Gastrocnemius medialis (tissue), 4 donors: ENCODE measurements around the gene SRPX2. TPM values are rescaled to one million over a fixed set of nuclear protein-coding genes. Genes with fewer than 3 reads are reported as not detected.
A peak's percentile ranks its signal among the peaks of the same experiment; 100 is the strongest.

Experiments used
- ATAC-seq, 2 donors: fragments of 150-250 bp; one replicate each; pipeline ENCODE4 v1.9.1; 2016
- DNase-seq, 2 donors: peaks; one replicate each; pipeline ENCODE4 v3.0.0-alpha.2; 2019
- H3K27ac ChIP-seq, 4 donors: fragments of 200-600 bp; sonication (generic); 1 replicate in 1 of 4; 2 replicates in 3 of 4; pipeline ENCODE4 v1.5.1; 2016 to 2018; ENCODE audit warnings: mild to moderate bottlenecking in 2 of 4, moderate library complexity in 1 of 4
- H3K27me3 ChIP-seq, 3 donors: fragments of 200-600 bp; sonication (generic) in 2 of 3; 1 replicate in 1 of 3; 2 replicates in 2 of 3; pipeline versions ENCODE4 v1.5.1 to v1.6.0; 2016 to 2019; ENCODE audit warnings: mild to moderate bottlenecking in 1 of 3, moderate library complexity in 1 of 3
- H3K36me3 ChIP-seq, 2 donors: fragments of 200-600 bp; sonication (generic) in 1 of 2; one replicate each; pipeline ENCODE4 v1.5.1; 2017 to 2018
- H3K4me1 ChIP-seq, 2 donors: fragments of 200-600 bp; sonication (generic) in 1 of 2; one replicate each; pipeline ENCODE4 v1.5.1; 2016 to 2017; ENCODE audit warnings: mild to moderate bottlenecking in 2 of 2
- H3K4me3 ChIP-seq, 4 donors: fragments of 200-600 bp; sonication (generic) in 3 of 4; 1 replicate in 1 of 4; 2 replicates in 3 of 4; pipeline ENCODE4 v1.5.1; 2016 to 2019; ENCODE audit warnings: mild to moderate bottlenecking in 2 of 4
- H3K9me3 ChIP-seq, 3 donors: fragments of 200-600 bp; sonication (generic) in 2 of 3; 1 replicate in 1 of 3; 2 replicates in 2 of 3; pipeline ENCODE4 v1.5.1; 2016 to 2019
- CTCF ChIP-seq, 5 experiments: fragments of 450-650 bp in 3 of 5; fragments of 200-600 bp in 2 of 5; sonication (generic) in 2 of 5; IDR thresholded peaks in 4 of 5; conservative IDR thresholded peaks in 1 of 5; 1 replicate in 4 of 5; 2 replicates in 1 of 5; pipeline ENCODE4 v1.5.1; 2016 to 2019; ENCODE audit warnings: antibody characterized with exemption in 5 of 5, mild to moderate bottlenecking in 3 of 5, moderate library complexity in 3 of 5
- POLR2A ChIP-seq, 2 donors: fragments of 450-650 bp; IDR thresholded peaks; one replicate each; pipeline ENCODE4 v1.6.1; 2017; ENCODE audit warnings: antibody characterized with exemption in 2 of 2, mild to moderate bottlenecking in 2 of 2, moderate library complexity in 2 of 2
- in situ Hi-C, 4 donors: fragments of 200-750 bp; cut with MboI; loops; one replicate each; pipeline versions ENCODE4 v1.15.0 to v1.8.0; 2017; ENCODE audit warnings: low sequenced_read_pairs in 4 of 4
- intact Hi-C: fragments of 100-400 bp; cut with DNase I; formaldehyde crosslinking; loops from one replicate; pipeline ENCODE4 v1.15.1; 2023; ENCODE audit warnings: low total_unique reads
- total RNA-seq, 4 donors: library from RNA; depleted of rRNA; stranded (reverse); fragments of >200 nt; gene quantifications; one replicate each; pipeline versions ENCODE4 v1.1.0 to v1.2.3, GENCODE V29; 2016

The SRPX2 gene
- total RNA-seq, 4 donors from 2014 or later: 2.4 to 16.6 (median 15.2) TPM

GRCh38 chrX:100650841-100651240 is 6.8 kb downstream of the SRPX2 start:
- no peaks in the 10 kb centered on the region for H3K36me3 ChIP-seq
- peaks cover 0 to 6% of the 10 kb centered on the region in 2 donors for H3K4me1 ChIP-seq
- DNase-seq (no peak), ATAC-seq (no peak)
- in situ Hi-C loops: no loop called here
- intact Hi-C loops: no loop called here
- H3K27ac ChIP-seq: peak overlapping the region; percentile 75 to 80 (median 76)
- no peaks in the 10 kb centered on the region for H3K27me3 ChIP-seq
- TF ChIP-seq POLR2A (IDR thresholded peaks at IDR 0.05) (no peak), CTCF (IDR thresholded peaks at IDR 0.05 in 4 of 5, conservative IDR thresholded peaks at IDR 0.05 in 1 of 5) (no peak)
- H3K9me3 ChIP-seq: no peaks in the 10 kb centered on the region
- H3K4me3 ChIP-seq: no peak overlapping the region

GRCh38 chrX:100652266-100652665 is 8.3 kb downstream of the SRPX2 start:
- no peaks in the 10 kb centered on the region for H3K27me3 ChIP-seq
- intact Hi-C loops: no loop called here
- ATAC-seq: no peak
- no peak for TF ChIP-seq POLR2A (IDR thresholded peaks at IDR 0.05)
- no peak for TF ChIP-seq CTCF (IDR thresholded peaks at IDR 0.05 in 4 of 5, conservative IDR thresholded peaks at IDR 0.05 in 1 of 5)
- H3K27ac ChIP-seq: no peak overlapping the region
- no peak overlapping the region for H3K4me3 ChIP-seq
- no peak for DNase-seq
- no peaks in the 10 kb centered on the region for H3K9me3 ChIP-seq
- H3K4me1 ChIP-seq: peaks cover 0 to 6% of the 10 kb centered on the region in 2 donors
- in situ Hi-C loops: no loop called here
- no peaks in the 10 kb centered on the region for H3K36me3 ChIP-seq

- Histone ChIP-seq H3K27me3 (no peaks in the 10 kb centered on the region), H3K4me1 (peaks cover 0 to 6% of the 10 kb centered on the region in 2 donors), H3K27ac (no peak overlapping the region), H3K9me3 (no peaks in the 10 kb centered on the region), H3K36me3 (no peaks in the 10 kb centered on the region), H3K4me3 (no peak overlapping the region)
- no peak for DNase-seq
- intact Hi-C loops: no loop called here
- TF ChIP-seq POLR2A (IDR thresholded peaks at IDR 0.05) (no peak), CTCF (IDR thresholded peaks at IDR 0.05 in 4 of 5, conservative IDR thresholded peaks at IDR 0.05 in 1 of 5) (no peak)
- no peak for ATAC-seq
- in situ Hi-C loops: no loop called here
These were observed 10.3 kb downstream of the SRPX2 start for GRCh38 chrX:100654261-100654660.

GRCh38 chrX:100658941-100659381 is 15.0 kb downstream of the SRPX2 start:
- TF ChIP-seq POLR2A (IDR thresholded peaks at IDR 0.05) (no peak), CTCF (IDR thresholded peaks at IDR 0.05 in 4 of 5, conservative IDR thresholded peaks at IDR 0.05 in 1 of 5) (no peak)
- intact Hi-C loops (no loop called here), in situ Hi-C loops (no loop called here)
- no peaks in the 10 kb centered on the region for H3K9me3 ChIP-seq
- no peak for ATAC-seq
- no peak for DNase-seq
- H3K4me1 ChIP-seq: no peaks in the 10 kb centered on the region
- H3K4me3 ChIP-seq: no peak overlapping the region
- no peaks in the 10 kb centered on the region for H3K27me3 ChIP-seq
- no peak overlapping the region for H3K27ac ChIP-seq
- no peaks in the 10 kb centered on the region for H3K36me3 ChIP-seq
